HG03064 (cell line): ENCODE data around the gene GRIN2A.

Experiments used
- ATAC-seq: cut with Tn5 transposase; IDR thresholded peaks from one replicate; pipeline ENCODE4 v1.9.1; 2021; ENCODE audit warnings: low read depth; ENCODE audit not compliant: unreplicated experiment

GRIN2A gene

DNA sequence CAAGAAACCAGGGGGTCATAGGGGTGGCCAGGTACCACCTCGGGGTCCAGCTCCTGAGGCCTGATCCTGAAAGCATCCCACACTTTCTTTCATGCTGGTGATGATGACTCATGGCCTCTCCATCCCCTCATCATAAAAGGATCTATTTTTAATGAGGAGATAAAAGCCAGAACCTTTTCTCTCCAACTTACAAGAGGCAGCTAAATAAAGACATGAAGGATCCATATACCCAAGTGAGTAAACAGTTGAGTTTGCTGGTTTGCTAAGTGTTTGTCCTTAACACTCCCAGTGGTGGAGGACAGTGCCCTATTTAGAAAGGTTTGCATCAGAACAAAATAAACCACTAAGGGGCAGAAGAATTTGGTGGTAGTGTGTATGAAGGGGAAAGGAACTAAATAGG, 383.8 kb downstream of the GRIN2A start:
- no peak for ATAC-seq

DNA sequence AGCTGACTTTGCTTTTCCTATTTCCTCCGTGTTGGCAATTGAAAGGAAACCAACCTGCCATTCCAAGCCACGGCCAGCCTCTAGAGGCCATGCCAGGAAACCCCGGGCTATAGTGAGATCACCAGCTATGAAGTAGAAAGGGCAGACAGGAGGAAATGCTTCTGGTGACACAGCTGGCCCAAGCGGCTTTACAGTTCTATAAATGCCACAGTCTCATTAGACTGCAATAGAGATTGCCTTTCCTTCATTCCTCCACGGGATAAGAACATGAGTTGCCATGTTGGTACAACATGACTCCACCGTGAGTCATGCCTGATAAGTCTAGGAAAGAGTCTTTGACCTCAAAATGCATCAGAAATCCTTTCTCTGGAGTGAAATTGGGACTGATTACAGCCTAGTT, 384.9 kb downstream of the GRIN2A start:
- no peak for ATAC-seq

DNA sequence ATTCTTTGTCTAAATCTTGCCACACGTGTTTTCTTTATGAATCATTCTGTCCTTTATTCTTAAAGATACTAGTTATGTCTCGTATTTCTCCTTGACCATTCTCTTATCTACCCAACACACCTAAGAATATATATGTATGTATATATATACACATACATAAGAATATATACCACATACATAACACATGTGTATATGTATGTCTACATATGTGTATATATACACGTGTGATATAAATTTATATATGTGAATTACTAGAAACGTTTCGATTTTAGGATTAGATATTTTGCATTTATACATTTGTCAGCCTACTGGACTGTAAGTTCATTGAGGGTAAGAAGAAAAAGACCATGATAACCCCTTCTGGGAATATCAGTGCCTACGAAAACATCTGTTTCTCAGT, 388.6 kb downstream of the GRIN2A start:
- ATAC-seq, result no peak

DNA sequence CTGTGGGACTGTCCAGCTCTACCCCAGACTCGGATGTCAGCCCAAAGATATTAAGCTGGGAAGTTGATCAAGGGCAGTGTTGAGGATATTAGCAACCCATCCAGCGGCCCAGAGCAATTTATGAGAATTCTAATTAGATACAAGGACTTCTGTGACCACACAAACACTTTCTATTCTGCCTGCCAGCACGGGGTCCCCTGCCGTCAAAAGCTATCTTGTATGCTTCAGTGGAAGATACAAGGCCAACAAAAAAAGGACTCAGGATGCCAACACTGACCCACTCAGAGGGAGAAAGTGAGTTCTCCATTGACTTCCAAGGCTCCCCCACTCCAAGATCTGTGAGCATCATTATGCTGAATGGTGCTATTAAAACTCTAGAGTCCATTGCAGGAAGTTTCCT, 390.7 kb downstream of the GRIN2A start:
- ATAC-seq, result no peak

DNA sequence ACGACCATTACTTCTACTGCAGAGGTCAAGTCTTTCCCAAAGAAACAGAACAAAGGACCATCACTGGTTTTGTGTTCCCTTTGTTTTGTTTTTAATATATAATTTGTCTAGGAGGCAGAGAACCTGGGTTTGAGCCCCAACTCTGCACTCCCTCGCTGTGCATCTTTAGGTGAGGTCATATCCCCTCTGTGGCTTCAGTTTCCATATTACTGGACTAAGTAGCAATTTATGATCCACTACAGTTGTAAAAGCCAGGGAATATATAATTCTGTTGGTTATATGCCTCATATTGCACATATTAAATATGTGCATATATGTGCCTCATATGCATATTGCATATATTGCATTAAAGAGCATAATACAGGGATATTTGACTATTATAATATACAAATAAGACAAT, 392.0 kb downstream of the GRIN2A start:
- ATAC-seq, result no peak

DNA sequence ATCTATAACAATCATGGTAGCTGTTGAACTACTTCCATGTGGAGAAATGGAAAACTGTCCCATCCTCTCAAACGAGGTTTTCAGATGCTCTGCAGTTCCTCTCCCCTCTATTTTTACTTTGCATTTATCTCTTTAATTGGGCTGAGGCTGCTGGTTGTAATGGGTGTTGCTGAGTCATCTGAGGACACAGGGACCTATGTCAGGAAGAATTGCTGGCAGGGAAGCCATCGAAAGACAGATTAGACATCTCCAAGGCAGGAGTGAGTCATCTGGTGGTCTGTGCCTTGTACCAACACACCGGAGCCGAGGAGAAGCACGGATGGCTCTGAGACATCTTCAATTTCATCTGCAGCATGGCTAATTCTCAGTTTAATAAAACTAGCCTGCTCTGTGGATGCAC, 394.5 kb downstream of the GRIN2A start:
- no peak for ATAC-seq

DNA sequence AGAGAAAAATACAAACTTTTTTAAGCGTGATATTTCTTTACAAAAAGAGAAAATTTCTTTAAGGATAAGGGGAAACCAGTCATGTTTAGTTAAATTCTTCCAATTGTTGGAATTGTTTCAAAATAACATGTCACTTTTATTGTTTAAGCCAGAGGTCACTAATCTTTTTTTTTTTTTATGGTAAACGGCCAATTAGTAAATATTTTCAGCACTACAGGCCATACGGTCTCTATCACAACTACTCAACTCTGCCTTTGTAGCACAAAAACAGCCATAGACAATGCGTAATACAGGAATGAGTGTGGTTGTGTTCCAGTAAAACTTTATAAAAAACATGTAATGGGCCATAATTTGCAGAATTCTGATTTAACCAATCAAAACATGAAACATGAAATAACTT, 401.4 kb downstream of the GRIN2A start:
- ATAC-seq, result no peak

DNA sequence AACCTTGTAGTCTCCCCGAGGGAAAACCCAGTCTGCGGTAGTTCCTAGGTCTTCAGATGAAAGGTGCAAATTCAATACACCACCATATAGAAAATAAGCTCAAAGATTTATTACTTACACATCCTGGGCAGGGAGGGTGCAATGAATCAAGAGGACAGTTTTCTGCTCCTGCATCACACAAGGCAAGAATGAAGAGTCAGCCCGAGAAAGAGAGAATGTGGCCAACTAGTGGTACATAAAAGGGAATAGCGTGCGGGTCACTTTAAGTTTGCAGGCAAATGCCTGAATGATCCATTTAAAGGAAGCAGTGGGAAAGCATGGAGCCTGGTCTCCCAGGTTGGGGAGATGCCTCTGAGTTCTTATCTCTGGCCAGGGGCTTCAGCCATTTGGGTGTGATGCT, 403.4 kb downstream of the GRIN2A start:
- ATAC-seq, result no peak

DNA sequence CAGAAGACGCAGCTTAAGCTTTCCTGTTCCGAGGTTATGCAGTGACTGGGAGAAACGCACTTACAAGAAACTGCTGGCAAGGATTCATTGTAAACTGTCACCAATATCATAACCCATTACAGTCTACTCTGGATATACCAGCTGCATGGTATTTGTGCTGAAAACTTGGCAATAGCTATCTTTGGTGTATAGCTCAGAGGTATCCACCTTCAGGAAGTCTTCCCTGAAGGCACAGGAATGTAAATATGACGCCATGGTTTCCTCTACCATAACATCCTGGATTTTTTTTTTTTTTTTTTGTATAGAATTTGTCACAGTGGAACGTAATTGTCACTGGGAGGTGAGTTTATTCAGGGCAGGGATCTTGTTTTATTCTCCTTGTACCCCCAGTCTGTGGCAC, 406.2 kb downstream of the GRIN2A start:
- ATAC-seq, result no peak

DNA sequence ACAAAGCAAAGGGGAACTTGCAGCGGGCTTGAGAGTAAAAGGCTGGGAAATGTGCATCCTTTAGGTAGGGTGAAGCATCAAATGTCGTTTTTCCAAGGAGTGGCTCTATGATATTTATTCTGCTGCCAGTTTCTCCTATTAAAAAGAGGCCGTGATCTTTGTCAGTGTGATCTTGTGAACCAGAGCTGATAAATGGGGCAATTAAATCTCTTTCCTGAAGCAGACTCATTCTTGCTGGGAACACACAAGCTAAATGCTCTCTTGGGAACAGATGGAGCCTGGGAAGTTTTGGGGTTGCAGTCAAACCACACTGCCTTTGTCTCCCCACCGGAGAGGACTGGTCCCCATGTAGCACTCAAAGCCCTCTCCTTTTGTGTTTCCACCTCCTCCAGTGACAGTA, 408.9 kb downstream of the GRIN2A start:
- no peak for ATAC-seq

DNA sequence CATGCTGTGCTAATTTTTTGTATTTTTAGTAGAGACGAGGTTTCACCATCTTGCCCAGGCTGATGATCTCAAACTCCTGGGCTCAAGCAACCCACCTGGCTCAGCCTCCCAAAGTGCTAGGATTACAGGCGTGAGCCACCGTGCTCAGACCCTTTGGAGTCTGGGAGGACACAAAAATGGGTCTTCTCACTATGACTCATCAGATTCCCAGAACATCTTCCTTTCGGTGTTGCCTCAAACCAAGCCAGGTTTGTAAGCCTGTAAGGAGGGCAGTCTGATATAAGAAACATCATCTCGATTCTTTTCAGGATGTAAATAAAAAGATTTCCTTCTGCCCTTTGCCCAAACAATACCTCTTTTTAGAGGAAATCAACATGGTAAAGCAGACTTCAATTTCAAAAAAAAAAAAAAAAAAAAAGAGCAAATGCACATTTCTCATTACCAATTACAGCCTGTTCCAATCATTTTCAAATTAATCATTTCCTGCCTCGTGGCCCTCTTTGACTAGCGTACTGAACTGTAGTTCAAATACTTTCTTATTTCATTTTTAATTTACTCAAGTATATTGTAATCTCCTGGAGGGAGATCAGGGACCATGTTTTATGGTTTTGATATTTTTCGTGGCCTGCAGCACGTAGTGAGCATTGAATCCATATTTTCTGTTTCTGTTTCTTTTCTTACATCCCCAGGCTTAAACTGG, 409.6 kb downstream of the GRIN2A start:
- ATAC-seq, result no peak

DNA sequence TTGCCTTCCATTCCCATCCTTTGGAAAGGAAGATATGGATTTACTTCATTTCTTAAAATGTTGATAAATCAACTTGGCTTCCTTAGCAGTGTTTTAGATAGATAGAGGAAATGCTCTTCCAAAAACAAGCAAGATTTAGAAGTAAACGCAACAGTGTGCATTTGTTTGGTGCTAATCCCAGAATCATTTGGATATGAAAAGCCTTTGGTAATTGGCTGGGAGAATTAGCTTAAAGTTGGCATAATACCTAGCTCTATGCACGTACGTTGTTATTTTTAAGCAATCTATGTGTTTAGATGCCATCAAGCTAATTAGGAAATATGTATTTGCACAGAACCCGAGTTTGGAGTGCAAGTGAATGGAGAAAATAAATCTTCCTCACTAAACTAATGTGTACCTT, 415.3 kb downstream of the GRIN2A start:
- no peak for ATAC-seq

DNA sequence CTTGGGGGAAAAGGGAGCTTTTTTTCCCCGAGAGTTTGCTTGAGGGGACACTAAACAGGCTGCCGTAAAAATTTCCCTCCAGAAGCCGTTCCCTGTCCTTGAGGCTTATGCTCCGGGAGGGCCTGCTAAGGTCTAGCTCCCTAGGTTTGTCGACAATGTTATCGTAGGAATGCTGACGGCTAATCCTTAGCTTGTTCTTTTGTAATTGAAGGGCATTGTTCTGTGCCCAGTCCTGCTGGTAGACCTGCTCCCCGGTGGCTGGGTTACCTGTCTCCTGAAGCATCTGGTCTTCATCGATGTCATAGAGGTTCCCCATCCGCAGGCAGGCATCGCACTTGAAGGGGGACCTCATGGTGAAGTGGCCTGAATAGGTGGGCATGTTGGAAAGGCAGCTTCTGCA, 418.7 kb downstream of the GRIN2A start:
- no peak for ATAC-seq

DNA sequence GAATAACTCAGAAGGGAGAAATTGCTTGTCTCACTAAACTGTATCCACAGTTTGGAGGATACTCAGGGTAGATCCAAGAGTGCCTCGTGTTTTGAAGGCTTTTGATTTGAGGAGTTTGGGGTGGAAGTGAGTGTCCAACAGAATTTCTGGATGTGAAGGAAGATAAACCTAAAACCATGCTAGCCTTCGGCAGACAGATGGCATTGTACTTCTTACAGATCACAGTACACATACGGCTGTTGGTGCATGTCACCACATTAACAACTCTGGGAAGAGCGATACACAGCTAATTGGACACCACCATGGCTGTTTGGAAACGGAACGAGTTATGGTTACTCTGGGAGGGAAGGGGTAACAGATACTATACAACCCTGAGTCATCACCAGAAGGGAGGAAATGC, 420.4 kb downstream of the GRIN2A start:
- ATAC-seq, result no peak

DNA sequence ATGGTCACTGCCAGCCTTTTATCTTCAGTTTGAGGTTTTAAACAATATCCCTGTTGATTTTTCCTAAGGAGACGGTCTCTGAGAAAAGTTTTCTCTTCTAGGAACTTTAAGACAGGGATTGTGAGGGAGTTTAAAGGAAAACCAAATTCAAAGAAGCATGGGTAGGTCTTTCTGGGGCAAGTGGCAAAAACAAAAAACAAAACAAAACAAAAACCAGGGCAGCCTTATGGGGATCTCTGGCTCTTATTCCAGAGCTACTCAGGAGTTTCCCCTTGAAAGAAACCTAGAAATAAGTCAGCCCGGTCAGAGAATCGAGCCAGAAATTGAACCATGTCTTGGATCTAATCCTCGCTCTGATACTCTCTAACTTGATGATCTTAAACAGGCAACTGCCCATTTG, 424.5 kb downstream of the GRIN2A start:
- ATAC-seq, result no peak

DNA sequence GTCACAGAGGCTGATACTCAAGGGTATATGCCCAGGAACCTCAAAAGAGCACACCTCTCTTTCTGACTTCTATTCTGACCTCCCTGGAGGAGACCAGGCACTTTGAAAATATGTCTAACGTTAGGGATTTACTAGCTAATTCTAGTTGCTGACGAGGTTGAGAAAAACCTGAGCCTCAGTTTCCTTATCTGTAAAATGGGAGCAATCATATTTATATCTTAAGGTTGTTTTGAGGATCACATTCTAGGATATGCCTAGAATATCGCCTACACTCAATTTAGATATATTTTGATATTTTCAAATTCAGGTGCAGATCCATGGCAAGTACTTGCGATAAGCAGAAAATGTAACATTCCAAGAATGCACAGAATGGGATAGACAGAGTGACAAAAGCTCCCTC, 425.8 kb downstream of the GRIN2A start:
- ATAC-seq, result no peak

DNA sequence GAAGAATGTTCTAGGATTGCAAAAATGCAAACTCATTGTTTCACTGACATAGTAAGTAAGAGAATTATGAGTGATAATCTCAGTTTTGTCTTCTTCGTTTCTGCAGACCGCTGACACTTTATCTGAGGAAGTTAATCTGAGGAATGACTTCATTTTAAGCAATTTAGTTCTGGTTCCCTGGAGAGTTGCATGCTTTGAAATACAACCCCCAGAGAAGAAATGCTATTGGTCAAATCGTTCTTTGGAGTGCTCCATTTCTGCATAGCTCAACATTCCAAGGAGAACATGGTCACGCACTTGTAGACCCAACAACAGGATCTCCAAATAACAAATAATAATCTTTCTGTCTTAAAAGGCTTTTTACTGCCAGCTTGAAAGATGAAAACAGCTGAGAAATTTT, 427.1 kb downstream of the GRIN2A start:
- ATAC-seq, result no peak

DNA sequence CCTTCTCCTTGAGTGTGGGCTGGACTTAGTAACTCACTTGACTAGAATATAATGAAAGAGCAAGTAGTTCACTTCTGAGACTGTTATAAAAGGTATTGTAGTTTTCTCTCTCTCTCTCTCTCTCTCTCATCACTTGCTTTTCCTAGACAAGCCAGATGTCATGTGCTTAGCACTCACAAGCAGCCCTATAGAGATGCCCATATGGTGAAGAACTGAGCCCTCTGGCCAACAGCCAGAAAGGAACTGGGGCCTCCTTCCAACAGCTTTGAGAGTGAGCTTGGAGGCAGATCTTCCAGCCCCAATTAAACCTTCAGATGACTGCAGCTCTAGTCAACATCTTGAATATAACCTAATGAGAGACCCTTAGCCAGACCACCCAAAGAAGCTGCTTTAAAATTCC, 440.5 kb downstream of the GRIN2A start:
- no peak for ATAC-seq

DNA sequence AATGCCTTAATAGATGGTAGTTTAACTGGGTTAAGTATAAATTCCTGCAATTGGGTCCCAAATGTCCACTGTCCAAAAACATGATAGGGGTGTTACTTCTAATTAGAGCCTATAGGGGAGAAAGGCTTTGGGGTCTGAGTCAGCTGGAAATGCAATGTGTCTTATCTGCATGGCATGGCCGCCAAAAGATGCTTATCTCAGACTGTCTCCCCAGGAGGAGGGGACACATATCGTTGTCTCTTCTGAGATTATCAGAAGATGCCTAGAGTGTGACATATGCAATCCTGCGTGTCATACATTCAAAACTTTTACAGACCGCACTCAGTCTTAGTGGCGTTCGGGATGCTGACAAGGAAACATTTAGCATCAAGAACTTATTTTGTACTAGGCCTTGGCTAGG, 442.9 kb downstream of the GRIN2A start:
- ATAC-seq, result no peak

DNA sequence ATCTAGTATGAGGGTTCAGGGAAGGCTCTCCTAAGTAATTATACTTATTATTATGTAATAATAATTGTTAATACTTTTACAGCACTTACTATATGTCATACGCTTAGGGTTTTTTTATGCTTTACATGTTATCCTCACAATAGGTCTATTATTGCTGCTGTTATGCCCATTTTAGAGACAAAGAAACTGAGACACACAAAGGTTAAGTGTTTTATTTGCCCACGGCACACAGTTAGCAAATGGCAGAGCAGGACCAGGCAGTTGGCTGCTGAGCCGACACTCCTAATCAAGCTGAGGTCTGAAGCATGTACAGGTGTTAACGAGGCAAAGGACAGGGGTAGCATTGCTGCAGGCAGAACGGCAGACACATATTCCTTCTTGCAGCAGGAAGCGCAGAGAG, 443.5 kb downstream of the GRIN2A start:
- no peak for ATAC-seq

DNA sequence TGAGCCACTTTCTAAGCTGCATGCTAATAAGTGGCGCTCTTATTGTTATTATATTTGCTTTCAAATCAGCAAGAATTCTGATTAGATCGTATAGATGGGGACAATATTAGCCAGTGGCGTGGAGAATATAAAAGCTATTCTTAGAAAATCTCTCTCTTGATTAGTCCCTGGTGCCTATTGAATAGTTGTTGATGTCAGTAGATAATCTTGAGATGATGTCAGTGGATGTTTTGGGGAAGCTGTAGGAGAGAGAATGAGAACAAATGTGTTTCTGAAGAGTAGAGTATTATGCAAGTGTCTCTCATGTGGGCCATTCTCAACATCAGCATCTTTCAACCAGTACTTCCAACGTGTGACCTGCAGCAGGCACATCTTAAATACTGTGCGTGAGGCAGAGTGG, 445.7 kb downstream of the GRIN2A start:
- no peak for ATAC-seq

DNA sequence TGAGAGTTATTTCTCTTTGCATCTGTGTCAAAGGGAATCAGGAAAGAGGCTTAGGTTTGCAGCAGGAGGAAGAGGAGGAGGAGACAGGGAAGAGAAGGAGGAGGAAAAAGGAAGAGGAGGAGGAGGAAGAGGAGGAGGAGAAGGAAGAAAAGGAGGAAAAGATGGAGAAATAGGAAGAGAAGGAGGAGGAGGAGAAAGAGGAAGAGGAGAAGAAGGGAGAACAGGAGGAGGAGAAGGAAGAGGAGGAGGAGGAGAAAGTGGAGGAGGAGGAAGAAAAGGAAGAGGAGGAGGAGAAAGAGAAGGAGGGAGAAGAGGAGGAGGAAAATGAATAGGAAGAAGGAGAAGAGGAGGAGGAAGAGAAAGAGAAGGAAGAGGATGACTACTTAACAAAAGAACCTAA, 459.1 kb downstream of the GRIN2A start:
- no peak for ATAC-seq

DNA sequence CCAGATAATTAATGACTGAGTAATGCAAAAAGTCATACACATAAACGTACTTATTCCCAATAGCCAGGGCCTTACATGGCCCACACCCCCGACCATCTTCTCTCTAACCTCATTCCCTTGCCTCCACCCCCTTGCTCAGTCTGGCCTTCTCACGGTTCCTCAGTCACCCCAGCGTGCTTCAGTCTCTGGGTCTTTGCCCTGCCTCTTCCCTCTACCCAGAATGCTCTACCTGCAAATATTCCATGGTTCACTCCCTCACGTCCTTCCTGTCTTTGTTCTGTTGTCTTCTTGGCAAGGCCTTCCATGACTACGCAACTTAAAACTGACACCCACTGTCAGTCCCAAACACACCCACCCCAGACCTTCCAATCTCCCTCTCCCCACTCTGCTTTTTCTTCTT, 468.3 kb downstream of the GRIN2A start:
- ATAC-seq, result no peak
